AG04450 (cell line): Measurements from ENCODE around the gene SND1. TPM values are rescaled to one million over a fixed set of nuclear protein-coding genes. Genes with fewer than 3 reads are reported as not detected.

ENCODE experiments used
- CTCF ChIA-PET: fragments of 300-600, 350-600 bp; formaldehyde crosslinking; extraction: SDS; loops from one replicate; lab custom pipeline; 2022; ENCODE audit warnings: antibody characterized with exemption, inconsistent platforms; lab: Charles Lee
- POLR2A ChIA-PET: fragments of 350-600 bp; formaldehyde crosslinking; extraction: SDS; loops from one replicate; lab custom pipeline; 2021; ENCODE audit warnings: antibody characterized with exemption, inconsistent platforms; lab: Yijun Ruan, JAX
- DNase-seq: peaks from one replicate; pipeline ENCODE4 v3.0.0-alpha.2; 2011; ENCODE audit warnings: low read depth, low spot score
- H3K27ac ChIP-seq: one replicate; pipeline ENCODE4 v1.5.1; 2012; ENCODE audit warnings: low read depth, low read length, control low read depth
- H3K27me3 ChIP-seq: one replicate; pipeline ENCODE4 v1.6.0; 2012; ENCODE audit warnings: low read length; ENCODE audit not compliant: control insufficient read depth, insufficient read depth
- H3K4me3 ChIP-seq: 2 replicates; pipeline ENCODE4 v1.5.1; 2011; ENCODE audit warnings: mild to moderate bottlenecking, low read depth, low read length, control low read depth
- H3K9me3 ChIP-seq: 2 replicates; pipeline ENCODE4 v1.5.1; 2012; ENCODE audit warnings: low read length; ENCODE audit not compliant: control insufficient read depth, insufficient read depth
- polyA plus RNA-seq: library from polyadenylated mRNA; depleted of rRNA; stranded (reverse); fragments of >200 nt; gene quantifications from 2 replicates; pipeline ENCODE4 v1.2.3, GENCODE V29; 2011
- TF ChIP-seq, protein P1 (sequence below): IDR thresholded peaks from 2 replicates; pipeline ENCODE4 v1.5.1; 2011; ENCODE audit warnings: low read depth, low read length, control low read depth, inconsistent platforms

The SND1 gene
- polyA plus RNA-seq, 1 experiment = 247 TPM

DNA sequence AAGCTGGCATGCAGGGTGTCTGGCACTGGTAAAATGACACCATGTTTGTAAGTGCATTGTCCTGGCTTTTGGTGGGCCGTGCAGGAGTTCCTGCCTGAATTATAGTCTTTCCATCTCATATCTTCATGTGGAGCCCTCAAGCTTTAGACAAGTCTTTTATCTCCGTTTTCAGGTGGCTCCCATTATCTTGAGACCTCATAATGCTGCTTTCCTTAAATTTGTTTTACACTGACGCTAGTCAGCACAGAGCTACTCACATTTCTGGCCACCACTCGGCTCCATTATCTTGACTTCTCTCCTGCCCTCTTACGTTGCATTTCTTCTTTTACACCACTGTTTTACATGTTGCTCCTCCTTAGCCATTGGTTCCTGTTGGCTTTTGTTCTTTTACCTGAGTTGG lies 342.0 kb downstream of the SND1 start:
- TF ChIP-seq, protein P1, sequence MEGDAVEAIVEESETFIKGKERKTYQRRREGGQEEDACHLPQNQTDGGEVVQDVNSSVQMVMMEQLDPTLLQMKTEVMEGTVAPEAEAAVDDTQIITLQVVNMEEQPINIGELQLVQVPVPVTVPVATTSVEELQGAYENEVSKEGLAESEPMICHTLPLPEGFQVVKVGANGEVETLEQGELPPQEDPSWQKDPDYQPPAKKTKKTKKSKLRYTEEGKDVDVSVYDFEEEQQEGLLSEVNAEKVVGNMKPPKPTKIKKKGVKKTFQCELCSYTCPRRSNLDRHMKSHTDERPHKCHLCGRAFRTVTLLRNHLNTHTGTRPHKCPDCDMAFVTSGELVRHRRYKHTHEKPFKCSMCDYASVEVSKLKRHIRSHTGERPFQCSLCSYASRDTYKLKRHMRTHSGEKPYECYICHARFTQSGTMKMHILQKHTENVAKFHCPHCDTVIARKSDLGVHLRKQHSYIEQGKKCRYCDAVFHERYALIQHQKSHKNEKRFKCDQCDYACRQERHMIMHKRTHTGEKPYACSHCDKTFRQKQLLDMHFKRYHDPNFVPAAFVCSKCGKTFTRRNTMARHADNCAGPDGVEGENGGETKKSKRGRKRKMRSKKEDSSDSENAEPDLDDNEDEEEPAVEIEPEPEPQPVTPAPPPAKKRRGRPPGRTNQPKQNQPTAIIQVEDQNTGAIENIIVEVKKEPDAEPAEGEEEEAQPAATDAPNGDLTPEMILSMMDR = no peak
- ChIA-PET CTCF (no interaction called here), POLR2A (no interaction called here)
- H3K9me3 ChIP-seq = no peaks in the 10 kb centered on the region
- no peak overlapping the region for H3K27ac ChIP-seq
- H3K27me3 ChIP-seq = no peaks in the 10 kb centered on the region
- no peak overlapping the region for H3K4me3 ChIP-seq
- DNase-seq = no peak

DNA sequence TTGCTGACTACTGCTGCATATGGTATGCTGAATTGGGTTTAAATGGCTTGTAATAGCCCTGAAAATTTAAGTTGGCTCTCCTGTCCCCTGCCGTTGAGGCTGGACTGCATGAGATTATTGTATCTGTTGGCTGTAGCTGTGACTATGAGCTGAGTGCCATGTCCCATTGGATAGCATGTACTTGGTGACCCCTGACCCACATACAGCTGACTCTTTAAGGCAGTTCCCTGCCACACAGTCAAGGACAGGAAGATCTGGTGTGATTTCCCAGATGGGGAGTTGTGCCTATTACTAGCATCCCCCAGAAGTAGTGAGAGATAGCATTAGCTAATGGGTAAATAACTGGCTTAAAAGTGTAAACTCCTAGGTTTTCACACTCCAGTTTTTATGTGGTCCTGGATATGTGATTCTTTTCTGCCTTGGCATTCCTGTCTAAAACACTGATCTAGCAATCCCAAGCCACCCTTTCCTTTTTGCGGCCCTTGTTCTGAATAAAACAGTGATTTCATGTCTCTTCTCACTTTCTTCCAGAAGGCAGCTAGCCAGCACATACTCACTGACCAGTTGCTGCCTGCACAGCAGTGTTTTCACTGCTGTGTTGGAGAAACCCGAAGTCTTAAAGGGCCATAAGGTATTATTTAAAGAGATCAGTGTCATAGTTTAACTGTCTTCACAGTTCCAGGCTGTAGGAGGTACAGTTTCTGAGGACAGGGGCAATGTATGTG lies 343.3 kb downstream of the SND1 start:
- no peaks in the 10 kb centered on the region for H3K9me3 ChIP-seq

DNA sequence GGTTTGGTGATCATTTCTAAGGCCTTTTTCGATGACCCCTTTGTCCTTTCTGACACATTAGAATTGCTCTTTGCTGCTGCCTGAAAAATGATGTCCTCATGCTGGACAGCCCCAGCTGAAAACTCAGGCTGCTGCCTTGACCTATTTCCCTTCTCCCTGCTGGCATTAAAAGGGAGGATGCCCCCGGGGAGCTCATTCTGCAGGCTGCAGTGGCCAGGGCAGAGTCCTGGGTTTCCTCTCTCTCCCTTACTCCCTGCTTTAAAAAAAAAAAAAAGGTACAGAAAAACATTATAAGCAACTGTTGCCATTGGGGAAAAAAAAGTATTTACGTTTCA lies 343.9 kb downstream of the SND1 start:
- POLR2A ChIA-PET = interaction anchor here (1.1 to 1.2 kb wide), 2 partner anchors 10 to 35 kb away, joined by 3 read pairs; partner anchors contain the start of gene LRRC4
- no peaks in the 10 kb centered on the region for H3K27me3 ChIP-seq
- no peaks in the 10 kb centered on the region for H3K9me3 ChIP-seq
- TF ChIP-seq, protein P1 = no peak
- CTCF ChIA-PET = interaction anchor here (0.8 kb wide), 1 partner anchor 17 kb away, joined by 3 read pairs; no protein-coding TSS in a partner anchor
- DNase-seq = no peak
- no peak overlapping the region for H3K4me3 ChIP-seq
- H3K27ac ChIP-seq = peak overlapping the region; percentile 57

More for the DNA sequence above, 343.3 kb downstream of the SND1 start:
- DNase-seq = peak; percentile 41
- TF ChIP-seq, protein P1 = no peak
- Histone ChIP-seq H3K4me3 (no peak overlapping the region), H3K27ac (peak overlapping the region; percentile 57), H3K27me3 (no peaks in the 10 kb centered on the region)
- ChIA-PET POLR2A (interaction anchor here (1.1 to 1.2 kb wide), 2 partner anchors 11 to 35 kb away, joined by 3 read pairs; partner anchors contain the start of gene LRRC4), CTCF (no interaction called here)

DNA sequence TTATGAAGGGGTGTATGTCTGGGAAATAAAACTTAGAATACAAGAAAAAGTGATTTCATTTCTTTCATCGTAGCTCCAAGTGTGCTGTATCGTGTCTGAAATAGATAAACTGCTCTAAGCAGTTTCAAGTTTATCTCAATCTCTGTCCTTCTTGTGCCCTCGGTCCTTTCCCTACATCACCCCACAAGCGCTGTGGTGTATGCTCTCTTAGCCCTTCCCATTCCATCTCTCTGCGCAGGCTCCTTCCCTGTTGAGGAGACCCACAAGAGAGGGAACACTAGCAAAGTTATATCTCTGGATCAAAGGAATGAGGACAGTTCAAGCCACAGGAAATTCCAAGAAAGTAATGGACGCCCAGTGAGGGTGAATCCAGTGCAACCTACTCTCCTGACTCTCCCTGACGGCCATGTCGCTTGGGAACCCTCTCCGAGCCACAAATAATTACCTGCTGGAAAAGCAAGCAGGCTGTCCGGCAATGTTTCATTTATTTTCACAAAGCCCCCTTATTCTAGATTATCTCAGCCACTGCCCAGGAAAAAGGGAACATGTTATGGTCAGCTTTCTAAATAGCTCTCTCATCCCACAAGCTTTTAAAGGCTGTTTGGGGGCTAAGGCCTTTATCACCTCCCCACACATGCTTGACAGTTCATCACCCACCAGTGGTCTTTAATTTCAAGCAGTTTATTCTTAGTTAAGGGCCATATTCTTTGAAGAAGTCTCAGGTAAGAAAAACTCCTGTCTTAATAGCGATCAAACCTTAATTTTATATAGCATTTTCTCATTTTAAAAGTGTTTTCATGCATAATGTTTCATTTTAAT lies 344.5 kb downstream of the SND1 start:
- ChIA-PET POLR2A (interaction anchor here (1.1 to 1.2 kb wide), 2 partner anchors 10 to 34 kb away, joined by 3 read pairs; partner anchors contain the start of gene LRRC4), CTCF (interaction anchor here (0.8 kb wide), 1 partner anchor 16 kb away, joined by 3 read pairs; no protein-coding TSS in a partner anchor)
- Histone ChIP-seq H3K27ac (no peak overlapping the region), H3K27me3 (no peaks in the 10 kb centered on the region), H3K9me3 (no peaks in the 10 kb centered on the region), H3K4me3 (no peak overlapping the region)
- DNase-seq = no peak
- TF ChIP-seq, protein P1 = no peak
